Keratinocyte (primary cell): ENCODE measurements around the gene LRIG1.

Experiments used
- EZH2 ChIP-seq: IDR thresholded peaks from one replicate; pipeline ENCODE4 v1.6.1; 2012; ENCODE audit warnings: inconsistent platforms, mild to moderate bottlenecking, low read length, moderate library complexity
- TF ChIP-seq, protein P1 (sequence below), 3 experiments: IDR thresholded peaks in 1 of 3; conservative IDR thresholded peaks in 1 of 3; optimal IDR thresholded peaks in 1 of 3; 2 replicates in 2 of 3; 3 replicates in 1 of 3; pipeline versions ENCODE3 to v1.5.1; 2011; ENCODE audit warnings: low read length in 3 of 3, mild to moderate bottlenecking in 3 of 3, moderate library complexity in 2 of 3, control low read depth in 1 of 3, inconsistent platforms in 1 of 3; ENCODE audit not compliant: insufficient read depth in 2 of 3; ENCODE audit errors: extremely low read depth in 1 of 3

DNA sequence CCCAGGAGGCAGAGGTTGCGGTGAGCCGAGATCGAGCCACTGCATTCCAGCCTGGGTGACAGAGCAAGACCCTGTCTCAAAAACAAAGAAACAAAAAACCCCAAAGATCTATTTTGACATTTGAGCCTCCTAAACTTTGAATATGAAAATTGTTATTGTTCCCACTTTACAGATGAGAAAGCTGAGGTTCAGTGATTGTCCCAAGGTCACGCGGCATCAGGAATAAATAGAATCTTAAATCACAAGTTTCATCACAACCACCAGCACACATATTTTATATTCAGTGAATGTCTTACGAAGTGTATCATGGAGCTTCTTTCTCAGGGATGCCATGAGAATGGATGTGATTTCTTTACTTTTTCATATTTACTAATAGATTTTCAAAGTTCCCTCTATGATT is 5.3 kb upstream of the LRIG1 start:
- TF ChIP-seq, protein P1, sequence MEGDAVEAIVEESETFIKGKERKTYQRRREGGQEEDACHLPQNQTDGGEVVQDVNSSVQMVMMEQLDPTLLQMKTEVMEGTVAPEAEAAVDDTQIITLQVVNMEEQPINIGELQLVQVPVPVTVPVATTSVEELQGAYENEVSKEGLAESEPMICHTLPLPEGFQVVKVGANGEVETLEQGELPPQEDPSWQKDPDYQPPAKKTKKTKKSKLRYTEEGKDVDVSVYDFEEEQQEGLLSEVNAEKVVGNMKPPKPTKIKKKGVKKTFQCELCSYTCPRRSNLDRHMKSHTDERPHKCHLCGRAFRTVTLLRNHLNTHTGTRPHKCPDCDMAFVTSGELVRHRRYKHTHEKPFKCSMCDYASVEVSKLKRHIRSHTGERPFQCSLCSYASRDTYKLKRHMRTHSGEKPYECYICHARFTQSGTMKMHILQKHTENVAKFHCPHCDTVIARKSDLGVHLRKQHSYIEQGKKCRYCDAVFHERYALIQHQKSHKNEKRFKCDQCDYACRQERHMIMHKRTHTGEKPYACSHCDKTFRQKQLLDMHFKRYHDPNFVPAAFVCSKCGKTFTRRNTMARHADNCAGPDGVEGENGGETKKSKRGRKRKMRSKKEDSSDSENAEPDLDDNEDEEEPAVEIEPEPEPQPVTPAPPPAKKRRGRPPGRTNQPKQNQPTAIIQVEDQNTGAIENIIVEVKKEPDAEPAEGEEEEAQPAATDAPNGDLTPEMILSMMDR (optimal IDR thresholded peaks at IDR 0.05 in 1 of 3, IDR thresholded peaks at IDR 0.05 in 1 of 3, conservative IDR thresholded peaks at IDR 0.05 in 1 of 3; ENCODE audit: extremely low read depth in 1 of 3, insufficient read depth in 2 of 3, low read length in 3 of 3) = no peak
- TF ChIP-seq EZH2 = no peak
